Urothelium cell line (cell line): ENCODE measurements around the gene OIT3.
"Not testable (repeated sequence)": the region's sequence is repeated elsewhere in the genome, so short reads cannot be mapped to it uniquely, and the experiment has no call there.

Experiments used
- DNase-seq: peaks from one replicate; pipeline ENCODE4 v3.0.0; 2011; ENCODE audit warnings: low spot score, mixed read lengths
- FAIRE-seq: peaks from 2 replicates; lab custom pipeline; 2011; peaks lifted over from hg19 to GRCh38; lab: Jason Lieb, UNC

OIT3 gene

DNA sequence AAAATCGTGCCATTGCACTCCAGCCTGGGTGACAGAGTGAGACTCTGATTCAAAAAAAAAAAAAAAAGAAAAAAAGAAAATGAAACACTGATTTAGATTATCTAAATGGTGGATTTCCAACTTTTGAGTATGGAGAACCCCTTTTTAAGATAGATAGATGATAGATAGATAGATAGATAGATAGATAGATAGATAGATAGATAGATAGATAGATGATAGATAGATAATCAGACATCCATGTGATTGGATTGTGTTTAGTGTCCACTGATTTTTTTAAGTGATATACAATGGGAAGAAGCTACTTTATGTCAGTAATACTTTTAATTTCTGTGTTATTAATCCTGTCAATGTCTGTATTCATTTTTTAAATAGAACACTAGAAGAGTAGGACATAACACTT is 6.0 kb downstream of the OIT3 start:
- no peak for FAIRE-seq
- no peak for DNase-seq

GRCh38 chr10:72903941-72904446 is 10.5 kb downstream of the OIT3 start:
- DNase-seq, FAIRE-seq: not testable (repeated sequence)

- FAIRE-seq (no peak), DNase-seq (no peak)
Observed at GRCh38 chr10:72904806-72905205, 11.3 kb downstream of the OIT3 start.

DNA sequence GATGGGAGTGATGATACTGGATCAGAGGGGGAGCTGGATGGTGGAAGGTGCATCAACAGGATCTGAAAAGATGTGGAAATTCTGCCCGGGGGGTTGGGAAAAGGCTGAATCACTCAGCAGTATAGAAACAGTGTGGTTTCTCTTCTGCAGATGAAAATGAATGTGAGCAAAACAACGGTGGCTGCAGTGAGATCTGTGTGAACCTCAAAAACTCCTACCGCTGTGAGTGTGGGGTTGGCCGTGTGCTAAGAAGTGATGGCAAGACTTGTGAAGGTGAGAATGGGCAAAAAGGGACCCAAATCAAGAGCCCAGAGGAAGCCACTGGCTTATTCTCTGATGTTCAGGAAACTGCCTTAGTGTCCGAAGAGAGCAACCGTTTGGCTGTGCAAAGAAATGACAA is 12.9 kb downstream of the OIT3 start:
- no peak for FAIRE-seq
- DNase-seq = no peak

DNA sequence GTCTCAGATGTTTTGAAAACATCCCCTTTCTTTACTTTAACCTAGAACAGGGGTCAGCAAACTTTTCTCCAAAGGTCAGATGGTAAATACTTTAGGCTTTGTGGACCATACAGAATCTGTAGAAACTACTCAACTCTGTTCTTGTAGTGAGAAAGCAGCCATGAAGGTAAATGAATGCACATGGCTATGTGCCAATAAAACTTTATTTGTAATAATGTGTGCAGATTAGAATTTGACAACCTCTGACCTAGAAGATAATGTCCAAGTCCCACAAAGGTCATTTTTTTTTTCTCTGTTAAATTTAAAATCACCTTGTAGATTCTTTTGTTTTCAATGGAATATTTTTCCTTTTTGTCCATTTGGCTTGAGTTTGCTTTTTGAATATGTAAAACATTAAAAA is 17.2 kb downstream of the OIT3 start:
- DNase-seq = no peak
- FAIRE-seq = no peak

- no peak for FAIRE-seq
Observed at GRCh38 chr10:72911758-72912157, 18.2 kb downstream of the OIT3 start.

GRCh38 chr10:72912736-72913135 is 19.2 kb downstream of the OIT3 start:
- FAIRE-seq (no peak), DNase-seq (no peak)

More at GRCh38 chr10:72911758-72912157, 18.2 kb downstream of the OIT3 start:
- no peak for DNase-seq

- DNase-seq (no peak), FAIRE-seq (no peak)
Observed at GRCh38 chr10:72913287-72913686, 19.7 kb downstream of the OIT3 start.

- not testable (repeated sequence) for DNase-seq
Observed at GRCh38 chr10:72917201-72917600, 23.7 kb downstream of the OIT3 start.

GRCh38 chr10:72917803-72918332 is 24.3 kb downstream of the OIT3 start:
- not testable (repeated sequence) for FAIRE-seq, DNase-seq

More at GRCh38 chr10:72917201-72917600, 23.7 kb downstream of the OIT3 start:
- not testable (repeated sequence) for FAIRE-seq

- FAIRE-seq (no peak), DNase-seq (no peak)
Observed at GRCh38 chr10:72918352-72918751, 24.8 kb downstream of the OIT3 start.

DNA sequence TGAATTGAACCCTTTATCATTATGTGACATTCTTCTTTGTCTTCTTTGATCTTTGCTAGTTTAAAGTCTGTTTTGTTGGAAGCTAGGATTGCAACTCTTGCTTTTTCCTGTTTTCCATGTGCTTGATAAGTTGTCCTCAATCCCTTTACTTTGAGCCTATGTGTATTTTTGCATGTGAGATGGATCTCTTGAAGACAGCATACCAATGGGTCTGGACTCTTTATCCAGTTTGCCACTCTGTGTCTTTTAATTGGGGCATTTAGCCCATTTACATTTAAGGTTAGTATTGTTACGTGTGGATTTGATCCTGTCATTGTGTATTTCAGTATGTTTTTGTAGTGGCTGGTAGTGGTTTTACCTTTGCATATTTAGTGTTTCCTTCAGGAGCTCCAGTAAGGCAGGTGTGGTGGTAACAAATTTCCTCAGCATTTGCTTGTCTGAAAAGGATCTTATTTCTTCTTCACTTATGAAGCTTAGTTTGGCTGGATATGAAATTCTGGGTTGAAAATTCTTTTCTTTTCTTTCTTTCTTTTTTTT is 27.7 kb downstream of the OIT3 start:
- not testable (repeated sequence) for DNase-seq, FAIRE-seq

DNA sequence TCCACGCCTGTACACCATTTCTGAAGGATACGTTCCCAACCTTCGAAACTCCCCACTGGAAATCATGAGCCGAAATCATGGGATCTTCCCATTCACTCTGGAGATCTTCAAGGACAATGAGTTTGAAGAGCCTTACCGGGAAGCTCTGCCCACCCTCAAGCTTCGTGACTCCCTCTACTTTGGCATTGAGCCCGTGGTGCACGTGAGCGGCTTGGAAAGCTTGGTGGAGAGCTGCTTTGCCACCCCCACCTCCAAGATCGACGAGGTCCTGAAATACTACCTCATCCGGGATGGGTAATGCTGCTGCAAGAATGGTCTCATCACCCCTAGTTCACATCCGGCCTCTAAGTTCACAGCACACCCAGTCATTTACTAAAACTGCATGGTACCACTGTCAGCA is 30.8 kb downstream of the OIT3 start:
- no peak for FAIRE-seq
- no peak for DNase-seq

- no peak for FAIRE-seq
- no peak for DNase-seq
Observed at GRCh38 chr10:72925951-72926465, 32.5 kb downstream of the OIT3 start.

DNA sequence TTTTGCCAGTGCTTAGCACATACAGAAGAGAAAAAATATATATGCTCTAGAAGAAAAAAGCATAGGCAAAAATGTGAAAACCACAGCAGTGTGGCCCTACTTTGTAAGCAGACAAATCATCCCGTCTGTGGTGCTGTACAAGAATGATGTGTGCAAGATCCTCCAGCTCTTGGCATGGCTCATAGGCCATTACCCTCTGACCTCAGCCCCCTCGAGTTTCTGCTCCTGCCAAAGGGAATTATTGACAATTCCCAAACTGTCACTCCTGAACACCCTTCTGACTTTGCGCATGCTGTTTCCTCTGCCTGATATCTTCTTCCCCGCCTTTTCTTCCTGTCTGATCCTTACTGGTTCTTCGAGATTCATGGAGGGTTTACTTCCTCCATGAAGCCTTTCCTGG is 33.9 kb downstream of the OIT3 start:
- FAIRE-seq = no peak

GRCh38 chr10:72928798-72929197 is 35.3 kb downstream of the OIT3 start:
- DNase-seq (no peak), FAIRE-seq (no peak)

More for the DNA sequence above, 33.9 kb downstream of the OIT3 start:
- no peak for DNase-seq

GRCh38 chr10:72930276-72930675 is 36.7 kb downstream of the OIT3 start:
- no peak for DNase-seq
- no peak for FAIRE-seq

GRCh38 chr10:72932259-72933015 is 38.9 kb downstream of the OIT3 start:
- DNase-seq = no peak
- no peak for FAIRE-seq

DNA sequence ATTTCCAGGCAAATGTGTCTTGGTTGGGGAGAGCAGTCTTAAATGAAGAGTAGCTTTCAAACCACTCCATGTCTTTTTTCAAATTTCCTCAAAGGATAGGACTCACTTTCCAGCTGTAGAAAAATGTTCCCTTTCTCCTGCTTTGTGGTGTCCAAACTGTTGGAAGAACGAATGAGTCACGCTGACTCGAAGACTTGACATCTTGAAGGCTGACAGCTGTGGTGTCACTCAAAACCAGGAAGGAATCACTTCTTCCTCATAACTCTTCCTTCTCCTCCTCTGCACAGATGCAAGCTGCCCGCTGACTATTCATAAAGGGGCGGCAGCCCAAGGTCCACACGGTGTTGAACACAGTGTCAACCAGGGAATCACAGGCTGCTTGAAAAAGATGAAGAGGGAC is 41.8 kb downstream of the OIT3 start:
- no peak for DNase-seq
- FAIRE-seq = no peak

DNA sequence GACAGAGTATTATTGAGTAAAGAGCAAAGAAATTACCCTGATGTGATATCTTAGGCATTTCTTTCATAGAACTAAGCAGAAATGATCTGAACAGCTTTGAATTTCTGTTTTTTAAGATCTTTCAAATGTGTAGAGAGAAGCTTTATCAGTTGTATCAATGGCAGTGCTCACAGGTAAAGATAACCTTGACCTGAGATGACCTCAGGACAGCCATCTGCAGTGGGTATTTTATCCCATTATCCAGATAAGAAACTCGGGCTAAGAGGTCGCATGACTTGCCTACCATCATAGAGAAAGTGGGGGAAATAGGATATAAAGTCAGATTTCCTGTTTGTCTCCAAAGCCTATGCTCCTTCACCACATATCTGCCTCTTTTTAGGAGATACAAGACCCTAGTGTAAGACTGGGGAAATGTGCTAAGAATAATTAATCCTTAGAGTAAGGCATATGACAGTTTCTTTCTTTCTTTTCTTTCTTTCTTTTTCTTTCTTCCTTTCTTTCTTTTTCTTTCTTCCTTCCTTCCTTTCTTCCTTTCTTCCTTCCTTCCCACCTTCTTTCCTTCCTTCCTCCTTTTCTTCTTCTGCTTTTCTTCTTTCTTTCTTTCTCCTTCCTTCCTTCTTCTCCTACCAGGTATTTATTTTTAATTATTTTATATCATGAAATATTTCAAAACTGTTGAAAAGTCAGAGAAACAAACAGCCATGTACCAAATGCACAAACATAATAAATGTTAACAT is 50.1 kb downstream of the OIT3 start:
- FAIRE-seq (no peak), DNase-seq (no peak)

- no peak for DNase-seq
- no peak for FAIRE-seq
Observed at GRCh38 chr10:72946963-72947362, 53.4 kb downstream of the OIT3 start.
